ENCODE data around the gene POLD1.
"Not testable (repeated sequence)": the region's sequence is repeated elsewhere in the genome, so short reads cannot be mapped to it uniquely, and the experiment has no call there.

The POLD1 gene

GRCh38 chr19:50352242-50352641 is 31.9 kb upstream of the POLD1 start:
- Histone ChIP-seq H3K9ac (ENCODE audit: low read length) (no peak overlapping the region), H3K36me3 (replicated peaks; ENCODE audit: low read depth, low read length) (no peaks in the 10 kb centered on the region), H3K9me3 (ENCODE audit: insufficient read depth, low read length) (no peaks in the 10 kb centered on the region), H3K4me3 (ENCODE audit: low read length) (no peak overlapping the region), H3K27ac (ENCODE audit: low read length) (no peak overlapping the region), H3K4me1 (ENCODE audit: low read length) (peaks cover 61% of the 10 kb centered on the region), H3K79me2 (ENCODE audit: low read length) (peaks cover 16% of the 10 kb centered on the region), H3K27me3 (ENCODE audit: low read depth, low read length) (no peaks in the 10 kb centered on the region), H2AFZ (ENCODE audit: low read depth, low read length) (no peak overlapping the region), H4K20me1 (ENCODE audit: insufficient read depth, low read length) (no peaks in the 10 kb centered on the region), H3K4me2 (ENCODE audit: low read length) (no peak overlapping the region)
- no peak for TF ChIP-seq EZH2phosphoT487 (IDR thresholded peaks at IDR 0.05; ENCODE audit: low read depth)
- TF ChIP-seq, protein P1, sequence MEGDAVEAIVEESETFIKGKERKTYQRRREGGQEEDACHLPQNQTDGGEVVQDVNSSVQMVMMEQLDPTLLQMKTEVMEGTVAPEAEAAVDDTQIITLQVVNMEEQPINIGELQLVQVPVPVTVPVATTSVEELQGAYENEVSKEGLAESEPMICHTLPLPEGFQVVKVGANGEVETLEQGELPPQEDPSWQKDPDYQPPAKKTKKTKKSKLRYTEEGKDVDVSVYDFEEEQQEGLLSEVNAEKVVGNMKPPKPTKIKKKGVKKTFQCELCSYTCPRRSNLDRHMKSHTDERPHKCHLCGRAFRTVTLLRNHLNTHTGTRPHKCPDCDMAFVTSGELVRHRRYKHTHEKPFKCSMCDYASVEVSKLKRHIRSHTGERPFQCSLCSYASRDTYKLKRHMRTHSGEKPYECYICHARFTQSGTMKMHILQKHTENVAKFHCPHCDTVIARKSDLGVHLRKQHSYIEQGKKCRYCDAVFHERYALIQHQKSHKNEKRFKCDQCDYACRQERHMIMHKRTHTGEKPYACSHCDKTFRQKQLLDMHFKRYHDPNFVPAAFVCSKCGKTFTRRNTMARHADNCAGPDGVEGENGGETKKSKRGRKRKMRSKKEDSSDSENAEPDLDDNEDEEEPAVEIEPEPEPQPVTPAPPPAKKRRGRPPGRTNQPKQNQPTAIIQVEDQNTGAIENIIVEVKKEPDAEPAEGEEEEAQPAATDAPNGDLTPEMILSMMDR (IDR thresholded peaks at IDR 0.05; ENCODE audit: low read depth, low read length), result no peak

DNA sequence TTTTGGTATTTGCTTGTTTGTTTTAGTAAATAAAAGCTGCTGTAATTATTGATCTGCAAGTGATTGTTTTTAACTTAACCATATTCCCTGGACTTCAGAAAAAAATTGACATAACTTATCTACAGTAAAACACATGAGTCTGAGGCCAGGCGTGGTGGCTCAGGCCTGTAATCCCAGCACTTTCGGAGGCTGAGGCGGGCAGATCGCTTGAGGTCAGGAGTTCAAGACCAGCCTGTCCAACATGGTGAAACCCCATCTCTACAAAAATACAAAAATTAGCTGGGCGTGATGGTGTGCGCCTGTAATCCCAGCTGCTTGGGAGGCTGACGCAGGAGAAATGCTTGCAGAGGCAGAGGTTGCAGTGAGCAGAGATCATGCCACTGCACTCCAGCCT is 30.7 kb upstream of the POLD1 start:
- H3K9ac ChIP-seq (ENCODE audit: low read length); H3K9me3 ChIP-seq (ENCODE audit: insufficient read depth, low read length); H3K36me3 ChIP-seq (replicated peaks; ENCODE audit: low read depth, low read length); H3K4me3 ChIP-seq (ENCODE audit: low read length); H3K27me3 ChIP-seq (ENCODE audit: low read depth, low read length); H3K27ac ChIP-seq (ENCODE audit: low read length); H4K20me1 ChIP-seq (ENCODE audit: insufficient read depth, low read length); H3K4me2 ChIP-seq (ENCODE audit: low read length); H2AFZ ChIP-seq (ENCODE audit: low read depth, low read length): not testable (repeated sequence)
- H3K4me1 ChIP-seq (ENCODE audit: low read length), result peaks cover 58% of the 10 kb centered on the region
- peaks cover 16% of the 10 kb centered on the region for H3K79me2 ChIP-seq (ENCODE audit: low read length)

GRCh38 chr19:50356691-50357177 is 27.4 kb upstream of the POLD1 start:
- Histone ChIP-seq H3K9ac (ENCODE audit: low read length) (peak overlapping the region; percentile 100), H3K4me3 (ENCODE audit: low read length) (peak overlapping the region; percentile 98), H3K4me1 (ENCODE audit: low read length) (peaks cover 57% of the 10 kb centered on the region), H3K4me2 (ENCODE audit: low read length) (peak overlapping the region; percentile 100), H2AFZ (ENCODE audit: low read depth, low read length) (no peak overlapping the region), H3K36me3 (replicated peaks; ENCODE audit: low read depth, low read length) (peaks cover 8% of the 10 kb centered on the region), H3K79me2 (ENCODE audit: low read length) (no peaks in the 10 kb centered on the region), H4K20me1 (ENCODE audit: insufficient read depth, low read length) (no peaks in the 10 kb centered on the region), H3K27me3 (ENCODE audit: low read depth, low read length) (no peaks in the 10 kb centered on the region), H3K27ac (ENCODE audit: low read length) (peak overlapping the region; percentile 90), H3K9me3 (ENCODE audit: insufficient read depth, low read length) (no peaks in the 10 kb centered on the region)
- TF ChIP-seq, protein P1 (IDR thresholded peaks at IDR 0.05; ENCODE audit: low read depth, low read length), result no peak
- TF ChIP-seq EZH2phosphoT487 (IDR thresholded peaks at IDR 0.05; ENCODE audit: low read depth), result no peak

DNA sequence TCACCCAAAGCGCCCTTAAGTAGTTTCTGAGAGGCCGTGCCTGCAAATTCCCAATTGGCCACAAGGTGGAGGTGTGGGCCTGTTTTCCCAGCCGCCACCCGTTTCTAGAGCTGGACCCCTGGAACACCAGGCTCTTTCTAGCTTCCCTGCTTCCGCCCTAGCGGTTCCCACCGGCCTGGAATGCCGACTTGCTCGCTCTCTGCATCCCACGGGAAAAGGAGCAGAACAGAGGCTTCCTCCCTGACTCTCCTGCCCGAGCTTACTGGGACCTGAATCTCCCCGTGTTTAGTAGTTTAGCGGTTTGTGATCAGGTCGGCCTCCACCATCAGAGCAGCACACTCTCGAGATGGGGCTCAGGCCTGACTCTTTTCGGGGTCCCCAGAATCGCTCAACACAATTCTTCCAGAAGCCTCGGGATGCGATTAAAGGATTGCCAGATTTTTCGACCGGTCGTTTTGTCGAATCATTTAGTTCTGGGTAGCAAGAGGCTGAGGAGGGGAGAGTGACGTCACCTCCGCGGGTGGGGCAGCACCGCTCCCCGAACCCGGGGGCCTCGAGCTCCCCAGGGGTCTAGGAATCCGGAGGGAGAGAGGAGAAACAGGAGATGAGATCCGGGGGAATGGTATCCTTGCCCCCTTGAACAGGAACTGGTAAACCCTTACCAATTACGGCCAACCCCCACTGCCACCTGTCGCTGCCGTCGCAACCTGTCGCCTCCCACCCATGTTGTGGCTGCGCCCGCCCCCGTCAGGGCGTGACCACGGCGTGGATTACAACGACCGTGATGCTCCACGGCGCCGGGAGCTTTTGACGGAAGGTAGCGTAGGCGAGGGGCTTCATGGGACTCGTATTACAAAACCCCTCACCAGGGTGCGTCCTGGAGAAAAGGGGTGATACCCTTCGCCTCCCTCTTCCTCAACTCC is 26.7 kb upstream of the POLD1 start:
- TF ChIP-seq, protein P1 (IDR thresholded peaks at IDR 0.05; ENCODE audit: low read depth, low read length), result peak; percentile 80
- TF ChIP-seq EZH2phosphoT487 (IDR thresholded peaks at IDR 0.05; ENCODE audit: low read depth), result no peak
- H3K9ac ChIP-seq (ENCODE audit: low read length), result peak overlapping the region; percentile 100
- H3K79me2 ChIP-seq (ENCODE audit: low read length), result no peaks in the 10 kb centered on the region
- H3K27me3 ChIP-seq (ENCODE audit: low read depth, low read length), result no peaks in the 10 kb centered on the region
- H4K20me1 ChIP-seq (ENCODE audit: insufficient read depth, low read length), result no peaks in the 10 kb centered on the region
- H3K36me3 ChIP-seq (replicated peaks; ENCODE audit: low read depth, low read length), result peaks cover 8% of the 10 kb centered on the region
- H3K4me3 ChIP-seq (ENCODE audit: low read length), result peak overlapping the region; percentile 98
- H3K4me1 ChIP-seq (ENCODE audit: low read length), result peaks cover 50% of the 10 kb centered on the region
- peak overlapping the region; percentile 100 for H3K4me2 ChIP-seq (ENCODE audit: low read length)
- H2AFZ ChIP-seq (ENCODE audit: low read depth, low read length), result peak overlapping the region; percentile 97
- peak overlapping the region; percentile 90 for H3K27ac ChIP-seq (ENCODE audit: low read length)
- H3K9me3 ChIP-seq (ENCODE audit: insufficient read depth, low read length), result no peaks in the 10 kb centered on the region

All from OCI-LY3 (cell line).